Measurements from ENCODE around the gene PFN3.

Gene PFN3

GRCh38 chr5:177430972-177431316 is 30.5 kb upstream of the PFN3 start:
- no peak for DNase-seq (ENCODE audit: low spot score)
- no peak for TF ChIP-seq CTCF (IDR thresholded peaks at IDR 0.05; ENCODE audit: extremely low read depth, missing control alignments)

- TF ChIP-seq CTCF (IDR thresholded peaks at IDR 0.05; ENCODE audit: extremely low read depth, missing control alignments): no peak
- peak; percentile 68 for DNase-seq (ENCODE audit: low spot score)
These were observed 29.9 kb upstream of the PFN3 start for GRCh38 chr5:177430140-177430951.

- no peak for TF ChIP-seq CTCF (IDR thresholded peaks at IDR 0.05; ENCODE audit: extremely low read depth, missing control alignments)
- peak; percentile 82 for DNase-seq (ENCODE audit: low spot score)
These were observed 29.0 kb upstream of the PFN3 start for GRCh38 chr5:177429248-177430040.

- TF ChIP-seq CTCF (IDR thresholded peaks at IDR 0.05; ENCODE audit: extremely low read depth, missing control alignments): no peak
- DNase-seq (ENCODE audit: low spot score): no peak
These were observed 28.2 kb upstream of the PFN3 start for GRCh38 chr5:177428574-177429217.

GRCh38 chr5:177427919-177428573 is 27.6 kb upstream of the PFN3 start:
- no peak for DNase-seq (ENCODE audit: low spot score)
- no peak for TF ChIP-seq CTCF (IDR thresholded peaks at IDR 0.05; ENCODE audit: extremely low read depth, missing control alignments)

- peak; percentile 26 for DNase-seq (ENCODE audit: low spot score)
- TF ChIP-seq CTCF (IDR thresholded peaks at IDR 0.05; ENCODE audit: extremely low read depth, missing control alignments): no peak
These were observed 26.9 kb upstream of the PFN3 start for GRCh38 chr5:177427211-177427822.
